ENCODE measurements around the gene LRRC28.

DNA sequence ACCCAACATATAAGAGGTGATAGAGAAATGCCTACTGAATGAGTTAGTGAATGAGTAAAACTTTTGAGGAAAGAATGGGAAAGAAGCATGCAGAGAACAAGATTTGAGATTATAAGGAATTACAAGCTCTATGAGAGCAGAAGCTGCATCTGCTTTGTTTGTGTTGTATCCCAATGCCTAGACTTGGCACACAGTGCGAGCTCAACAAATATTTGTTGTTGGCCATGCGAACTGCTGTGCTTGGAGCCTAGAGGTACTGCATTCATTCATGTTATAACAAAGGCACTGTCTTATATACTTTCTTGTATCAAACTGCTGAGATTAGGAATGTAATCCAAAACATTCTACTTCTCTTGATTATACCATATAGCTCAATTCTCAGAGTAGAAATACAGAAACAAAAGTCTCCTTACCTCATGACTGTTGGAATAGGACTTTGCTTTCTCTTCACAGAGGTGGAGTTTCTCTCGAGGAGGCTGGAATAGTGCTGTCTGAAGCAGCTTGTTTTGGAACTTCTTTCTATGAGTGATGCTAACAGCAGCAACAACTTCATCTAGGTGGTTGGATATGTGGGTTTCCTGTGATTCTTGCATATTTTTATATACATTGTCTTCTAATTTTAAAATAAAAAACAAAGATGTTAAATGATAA is 23.0 kb upstream of the LRRC28 start:
- TF ChIP-seq POLR2AphosphoS5 (IDR thresholded peaks at IDR 0.05) (no peak), POLR2A (IDR thresholded peaks at IDR 0.05; ENCODE audit: low read depth) (no peak)
- TF ChIP-seq, protein P1, sequence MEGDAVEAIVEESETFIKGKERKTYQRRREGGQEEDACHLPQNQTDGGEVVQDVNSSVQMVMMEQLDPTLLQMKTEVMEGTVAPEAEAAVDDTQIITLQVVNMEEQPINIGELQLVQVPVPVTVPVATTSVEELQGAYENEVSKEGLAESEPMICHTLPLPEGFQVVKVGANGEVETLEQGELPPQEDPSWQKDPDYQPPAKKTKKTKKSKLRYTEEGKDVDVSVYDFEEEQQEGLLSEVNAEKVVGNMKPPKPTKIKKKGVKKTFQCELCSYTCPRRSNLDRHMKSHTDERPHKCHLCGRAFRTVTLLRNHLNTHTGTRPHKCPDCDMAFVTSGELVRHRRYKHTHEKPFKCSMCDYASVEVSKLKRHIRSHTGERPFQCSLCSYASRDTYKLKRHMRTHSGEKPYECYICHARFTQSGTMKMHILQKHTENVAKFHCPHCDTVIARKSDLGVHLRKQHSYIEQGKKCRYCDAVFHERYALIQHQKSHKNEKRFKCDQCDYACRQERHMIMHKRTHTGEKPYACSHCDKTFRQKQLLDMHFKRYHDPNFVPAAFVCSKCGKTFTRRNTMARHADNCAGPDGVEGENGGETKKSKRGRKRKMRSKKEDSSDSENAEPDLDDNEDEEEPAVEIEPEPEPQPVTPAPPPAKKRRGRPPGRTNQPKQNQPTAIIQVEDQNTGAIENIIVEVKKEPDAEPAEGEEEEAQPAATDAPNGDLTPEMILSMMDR (IDR thresholded peaks at IDR 0.05): no peak

Measured in esophagus muscularis mucosa (tissue), 3 donors.